Measurements from ENCODE around the gene TMEM52.

TMEM52 gene

GRCh38 chr1:1910651-1911331, 8.3 kb downstream of the TMEM52 start:
- ATAC-seq = no peak
- TF ChIP-seq ESRRG (CRISPR knock-in tag; IDR thresholded peaks at IDR 0.05) (no peak), BACH2 (CRISPR knock-in tag; IDR thresholded peaks at IDR 0.05; ENCODE audit: borderline replicate concordance) (no peak), PPARA (CRISPR knock-in tag; IDR thresholded peaks at IDR 0.05; ENCODE audit: borderline replicate concordance) (no peak)

GRCh38 chr1:1910033-1910465, 9.0 kb downstream of the TMEM52 start:
- no peak for ATAC-seq
- TF ChIP-seq ESRRG (CRISPR knock-in tag; IDR thresholded peaks at IDR 0.05) (no peak), CREB5 (CRISPR knock-in tag; IDR thresholded peaks at IDR 0.05; ENCODE audit: low read depth) (no peak), CSDC2 (CRISPR knock-in tag; IDR thresholded peaks at IDR 0.05) (no peak), PATZ1 (CRISPR knock-in tag; IDR thresholded peaks at IDR 0.05; ENCODE audit: borderline replicate concordance) (no peak), SNAI2 (CRISPR knock-in tag; IDR thresholded peaks at IDR 0.05) (no peak), ZNF8 (CRISPR knock-in tag; IDR thresholded peaks at IDR 0.05) (no peak), OSR1 (CRISPR knock-in tag; IDR thresholded peaks at IDR 0.05) (no peak), ARNTL (CRISPR knock-in tag; IDR thresholded peaks at IDR 0.05; ENCODE audit: borderline replicate concordance, low read depth) (no peak), ZNF70 (CRISPR knock-in tag; IDR thresholded peaks at IDR 0.05) (no peak), ZC3H10 (CRISPR knock-in tag; IDR thresholded peaks at IDR 0.05) (no peak), CSRNP3 (CRISPR knock-in tag; IDR thresholded peaks at IDR 0.05) (no peak), ISL1 (CRISPR knock-in tag; IDR thresholded peaks at IDR 0.05) (no peak)

- peak; percentile 16 for ATAC-seq
- TF ChIP-seq ISL1 (CRISPR knock-in tag; IDR thresholded peaks at IDR 0.05) = no peak
- TF ChIP-seq GLIS3 (CRISPR knock-in tag; IDR thresholded peaks at IDR 0.05) = no peak
- TF ChIP-seq OSR1 (CRISPR knock-in tag; IDR thresholded peaks at IDR 0.05) = no peak
- no peak for TF ChIP-seq ZFP30 (CRISPR knock-in tag; IDR thresholded peaks at IDR 0.05)
- TF ChIP-seq ZNF8 (CRISPR knock-in tag; IDR thresholded peaks at IDR 0.05) = no peak
- no peak for TF ChIP-seq RARB (CRISPR knock-in tag; IDR thresholded peaks at IDR 0.05)
- no peak for TF ChIP-seq CSRNP3 (CRISPR knock-in tag; IDR thresholded peaks at IDR 0.05)
- TF ChIP-seq CSDC2 (CRISPR knock-in tag; IDR thresholded peaks at IDR 0.05) = no peak
- TF ChIP-seq CREB5 (CRISPR knock-in tag; IDR thresholded peaks at IDR 0.05; ENCODE audit: low read depth) = no peak
- no peak for TF ChIP-seq ZNF565 (CRISPR knock-in tag; conservative IDR thresholded peaks at IDR 0.05; ENCODE audit: low read depth)
- TF ChIP-seq ARNTL (CRISPR knock-in tag; IDR thresholded peaks at IDR 0.05; ENCODE audit: borderline replicate concordance, low read depth) = no peak
- no peak for TF ChIP-seq ESRRG (CRISPR knock-in tag; IDR thresholded peaks at IDR 0.05)
Measured at GRCh38 chr1:1908506-1908791, 10.6 kb downstream of the TMEM52 start.

- ATAC-seq = no peak
- no peak for TF ChIP-seq ZNF70 (CRISPR knock-in tag; IDR thresholded peaks at IDR 0.05)
- TF ChIP-seq ISL1 (CRISPR knock-in tag; IDR thresholded peaks at IDR 0.05) = no peak
Measured at GRCh38 chr1:1907098-1907736, 11.9 kb downstream of the TMEM52 start.

Data from SK-N-SH treated with all-trans-retinoic acid at 6 μM for 48 hours (cell line).